ENCODE data around the gene MLN.

MLN gene

GRCh38 chr6:33813990-33814985 lies 10.5 kb upstream of the MLN start:
- no peak for DNase-seq

GRCh38 chr6:33813246-33813904 lies 9.6 kb upstream of the MLN start:
- DNase-seq = no peak

- no peak for DNase-seq
Measured at GRCh38 chr6:33812669-33813068, 8.9 kb upstream of the MLN start.

GRCh38 chr6:33809594-33809993 lies 5.8 kb upstream of the MLN start:
- no peak for DNase-seq

GRCh38 chr6:33808641-33809180 lies 4.9 kb upstream of the MLN start:
- DNase-seq = no peak

- no peak for DNase-seq
Measured at GRCh38 chr6:33807606-33808005, 3.8 kb upstream of the MLN start.

- no peak for DNase-seq
Measured at GRCh38 chr6:33806841-33807240, 3.0 kb upstream of the MLN start.

GRCh38 chr6:33802186-33802958 lies 1.4 kb downstream of the MLN start:
- DNase-seq = no peak

- DNase-seq = no peak
Measured at GRCh38 chr6:33801611-33802010, 2.2 kb downstream of the MLN start.

GRCh38 chr6:33800248-33800969 lies 3.4 kb downstream of the MLN start:
- DNase-seq = no peak

GRCh38 chr6:33799454-33800113 lies 4.2 kb downstream of the MLN start:
- no peak for DNase-seq

- DNase-seq = no peak
Measured at GRCh38 chr6:33798343-33798848, 5.4 kb downstream of the MLN start.

- DNase-seq = no peak
Measured at GRCh38 chr6:33797626-33798342, 6.0 kb downstream of the MLN start.

- no peak for DNase-seq
Measured at GRCh38 chr6:33794910-33795623, 8.7 kb downstream of the MLN start.

GRCh38 chr6:33792981-33793380 lies 10.8 kb downstream of the MLN start:
- no peak for DNase-seq

- no peak for DNase-seq
Measured at GRCh38 chr6:33791620-33792019, 12.2 kb downstream of the MLN start.

GRCh38 chr6:33790910-33791309 lies 12.9 kb downstream of the MLN start:
- DNase-seq = no peak

- no peak for DNase-seq
Measured at GRCh38 chr6:33790379-33790778, 13.4 kb downstream of the MLN start.

GRCh38 chr6:33789550-33789895 lies 14.3 kb downstream of the MLN start:
- DNase-seq = no peak

All from NCI-H748 treated with DMSO at 0.1 percent for 48 hours (cell line).